MM.1S (cell line): ENCODE measurements around the gene CHD6.

Source experiments
- DNase-seq: peaks from one replicate; pipeline ENCODE4 v3.0.0-alpha.2; 2015
- H2AFZ ChIP-seq: fragments of 300-600 bp; sonication (generic); 2 replicates; pipeline ENCODE4 v1.6.0; 2016; ENCODE audit warnings: antibody characterized with exemption, low read length
- H3F3A ChIP-seq: fragments of 300-600 bp; sonication (generic); 2 replicates; pipeline ENCODE4 v1.6.1; 2016; ENCODE audit warnings: mild to moderate bottlenecking, antibody characterized with exemption, low read length, moderate library complexity, mixed read lengths; ENCODE audit not compliant: insufficient read depth
- H3K27ac ChIP-seq: fragments of 300-600 bp; sonication (generic); 2 replicates; pipeline ENCODE4 v1.5.1; 2016; ENCODE audit warnings: mild to moderate bottlenecking, low read length
- H3K27me3 ChIP-seq: fragments of 300-600 bp; sonication (generic); replicated peaks from 2 replicates; pipeline ENCODE4 v1.6.0; 2016; ENCODE audit warnings: low read length; ENCODE audit not compliant: insufficient read depth
- H3K36me3 ChIP-seq: fragments of 300-600 bp; sonication (generic); replicated peaks from 2 replicates; pipeline ENCODE4 v1.6.1; 2016; ENCODE audit warnings: mild to moderate bottlenecking, low read length, mixed read lengths; ENCODE audit not compliant: insufficient read depth
- H3K4me1 ChIP-seq: fragments of 300-600 bp; sonication (generic); 2 replicates; pipeline ENCODE4 v1.6.1; 2016; ENCODE audit warnings: low read length, mixed read lengths
- H3K4me2 ChIP-seq: fragments of 300-600 bp; sonication (generic); 2 replicates; pipeline ENCODE4 v1.6.0; 2016; ENCODE audit warnings: low read depth, low read length
- H3K4me3 ChIP-seq: fragments of 300-600 bp; sonication (generic); 2 replicates; pipeline ENCODE4 v1.5.1; 2016; ENCODE audit warnings: low read length, mixed read lengths
- H3K79me2 ChIP-seq: fragments of 300-600 bp; sonication (generic); 2 replicates; pipeline ENCODE4 v1.6.1; 2016; ENCODE audit warnings: mixed run types, low read length, mixed read lengths
- H3K9ac ChIP-seq: fragments of 300-600 bp; sonication (generic); 2 replicates; pipeline ENCODE4 v1.6.1; 2016; ENCODE audit warnings: low read length, mixed read lengths
- H3K9me2 ChIP-seq: fragments of 300-600 bp; sonication (generic); replicated peaks from 2 replicates; pipeline ENCODE4 v1.6.1; 2016; ENCODE audit warnings: mild to moderate bottlenecking, low read length, mixed read lengths; ENCODE audit not compliant: insufficient read depth
- H3K9me3 ChIP-seq: fragments of 300-600 bp; sonication (generic); replicated peaks from 2 replicates; pipeline ENCODE4 v1.6.1; 2016; ENCODE audit warnings: mild to moderate bottlenecking, low read length, mixed read lengths; ENCODE audit not compliant: insufficient read depth
- H4K20me1 ChIP-seq: fragments of 300-600 bp; sonication (generic); 2 replicates; pipeline ENCODE4 v1.6.1; 2016; ENCODE audit warnings: mild to moderate bottlenecking, low read length, moderate library complexity, mixed read lengths; ENCODE audit not compliant: insufficient read depth
- CTCF ChIP-seq: fragments of 300-600 bp; sonication (generic); IDR thresholded peaks from 2 replicates; pipeline ENCODE4 v1.5.1; 2016; ENCODE audit warnings: antibody characterized with exemption, low read length, mixed read lengths
- EZH2 ChIP-seq: fragments of 300-600 bp; sonication (generic); optimal IDR thresholded peaks from 2 replicates; pipeline ENCODE3; 2017; ENCODE audit warnings: low read depth, mild to moderate bottlenecking, antibody characterized with exemption, low read length, mixed read lengths
- EZH2phosphoT487 ChIP-seq: fragments of 300-600 bp; sonication (generic); IDR thresholded peaks from 2 replicates; pipeline ENCODE4 v1.6.1; 2018; ENCODE audit warnings: antibody characterized with exemption, low read length

The CHD6 gene

DNA sequence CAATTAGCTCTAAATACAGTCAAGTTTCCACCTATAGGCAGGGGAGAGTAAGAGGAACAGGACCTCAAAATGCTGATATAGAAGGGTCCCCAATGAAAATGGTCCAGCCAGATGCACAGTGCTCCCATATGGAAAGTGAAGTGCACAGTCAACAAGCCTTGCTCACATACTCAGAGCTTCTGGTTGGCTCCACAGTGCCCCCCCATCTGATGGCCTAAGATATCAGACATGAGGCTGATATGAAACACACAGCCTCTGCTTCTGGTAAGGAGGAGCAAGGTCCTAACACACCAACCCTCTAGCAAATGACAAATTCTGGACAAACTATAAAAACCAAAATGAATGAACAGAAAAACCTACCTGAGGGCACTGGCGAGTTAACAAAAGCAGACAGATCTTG is 140.2 kb downstream of the CHD6 start:
- Histone ChIP-seq H3K27ac (no peak overlapping the region), H3K9me2 (no peaks in the 10 kb centered on the region), H3K36me3 (no peaks in the 10 kb centered on the region), H3K79me2 (no peaks in the 10 kb centered on the region), H3K9ac (no peak overlapping the region), H3K4me2 (no peak overlapping the region), H3K4me1 (no peaks in the 10 kb centered on the region), H3K27me3 (no peaks in the 10 kb centered on the region), H3F3A (no peaks in the 10 kb centered on the region), H4K20me1 (no peaks in the 10 kb centered on the region), H3K9me3 (no peaks in the 10 kb centered on the region), H2AFZ (no peak overlapping the region), H3K4me3 (no peak overlapping the region)
- DNase-seq = no peak
- no peak for TF ChIP-seq CTCF
- no peak for TF ChIP-seq EZH2phosphoT487
- no peak for TF ChIP-seq EZH2

- Histone ChIP-seq H3K27me3 (no peaks in the 10 kb centered on the region), H3K27ac (no peak overlapping the region), H2AFZ (no peak overlapping the region), H4K20me1 (no peaks in the 10 kb centered on the region), H3K79me2 (no peaks in the 10 kb centered on the region), H3K4me3 (no peak overlapping the region), H3K9me3 (no peaks in the 10 kb centered on the region), H3F3A (no peaks in the 10 kb centered on the region), H3K9ac (no peak overlapping the region), H3K4me1 (no peaks in the 10 kb centered on the region), H3K4me2 (no peak overlapping the region), H3K9me2 (no peaks in the 10 kb centered on the region), H3K36me3 (no peaks in the 10 kb centered on the region)
- no peak for DNase-seq
- TF ChIP-seq CTCF (no peak), EZH2 (no peak), EZH2phosphoT487 (no peak)
Observed at GRCh38 chr20:41476446-41476845, 141.7 kb downstream of the CHD6 start.

DNA sequence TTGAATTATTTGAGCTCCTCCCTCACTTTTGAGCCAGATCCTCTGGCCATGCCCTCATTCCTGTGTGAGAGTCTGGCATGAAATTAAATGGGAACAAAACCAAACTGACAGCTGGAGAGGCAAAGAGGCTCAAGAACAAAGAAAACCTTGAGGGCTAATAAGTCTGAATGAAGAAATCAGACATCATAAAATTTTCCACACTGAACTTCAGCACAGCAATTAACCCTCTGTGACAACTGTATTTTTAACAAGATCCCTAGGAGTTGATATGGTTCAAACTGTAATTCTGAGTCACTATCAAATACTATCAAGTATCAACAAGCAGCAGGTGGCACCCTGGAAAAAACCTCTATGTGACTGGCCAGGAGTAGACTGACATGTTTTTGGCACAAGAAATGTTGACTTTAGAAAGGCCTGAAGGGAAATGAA is 142.2 kb downstream of the CHD6 start:
- TF ChIP-seq EZH2phosphoT487 = no peak
- no peak for TF ChIP-seq EZH2
- no peak for TF ChIP-seq CTCF
- no peak overlapping the region for H3K9ac ChIP-seq
- H3K79me2 ChIP-seq = no peaks in the 10 kb centered on the region
- no peaks in the 10 kb centered on the region for H3F3A ChIP-seq
- no peak overlapping the region for H3K4me3 ChIP-seq
- H3K27me3 ChIP-seq = no peaks in the 10 kb centered on the region
- no peaks in the 10 kb centered on the region for H3K36me3 ChIP-seq
- no peaks in the 10 kb centered on the region for H3K9me2 ChIP-seq
- H3K9me3 ChIP-seq = no peaks in the 10 kb centered on the region
- no peak overlapping the region for H3K27ac ChIP-seq
- no peaks in the 10 kb centered on the region for H4K20me1 ChIP-seq
- no peak overlapping the region for H3K4me2 ChIP-seq
- no peak overlapping the region for H2AFZ ChIP-seq
- no peak for DNase-seq
- no peaks in the 10 kb centered on the region for H3K4me1 ChIP-seq
